ENCODE measurements around the gene RPP25.

GRCh38 chr15:74964794-74965193 is 8.2 kb upstream of the RPP25 start:
- TF ChIP-seq SP1 (IDR thresholded peaks at IDR 0.05) (no peak), FOXM1 (IDR thresholded peaks at IDR 0.05; ENCODE audit: borderline replicate concordance) (no peak), PKNOX1 (IDR thresholded peaks at IDR 0.05) (no peak)

All from HEK293T (cell line).